ENCODE data around the gene NR6A1.

NR6A1 gene

GRCh38 chr9:124759327-124759726, 11.8 kb downstream of the NR6A1 start:
- Histone ChIP-seq H3K27ac (peak overlapping the region in 8 of 11 experiments; percentile 52 to 85 (median 78); a peak in 15 of 22 replicates), H3K4me2 (peak overlapping the region in 10 of 11 experiments; percentile 64 to 95 (median 88); a peak in 19 of 22 replicates), H3K27me3 (peaks cover 0 to 23% (median 6%) of the 10 kb centered on the region in 11 experiments; a peak in 9 of 22 replicates)

GRCh38 chr9:124758691-124759090, 12.4 kb downstream of the NR6A1 start:
- peak overlapping the region in 10 of 11 experiments; percentile 40 to 85 (median 76); a peak in 18 of 22 replicates for H3K27ac ChIP-seq
- no peak for TF ChIP-seq Cebpa-rat (IDR thresholded peaks at IDR 0.05)
- 0 out of 22 replicates have a peak, but pooled peaks cover 0 to 1% (median 0%) of the 10 kb centered on the region in 11 experiments for H4K20me1 ChIP-seq
- H3K27me3 ChIP-seq, result peaks cover 0 to 23% (median 6%) of the 10 kb centered on the region in 11 experiments; a peak in 9 of 22 replicates
- no peaks in the 10 kb centered on the region for H3K36me3 ChIP-seq
- H3K9ac ChIP-seq, result peak overlapping the region in 8 of 11 experiments; percentile 7 to 66 (median 58); a peak in 11 of 22 replicates
- H3K9me3 ChIP-seq (replicated peaks in 1 of 11), result no peaks in the 10 kb centered on the region
- peaks cover 13 to 76% (median 37%) of the 10 kb centered on the region in 10 experiments for H3K4me1 ChIP-seq
- peak overlapping the region; percentile 62 to 95 (median 87) for H3K4me2 ChIP-seq
- H3K4me3 ChIP-seq, result peak overlapping the region in 8 of 10 experiments; percentile 17 to 53 (median 39); a peak in 12 of 20 replicates

More at GRCh38 chr9:124759327-124759726, 11.8 kb downstream of the NR6A1 start:
- peak overlapping the region in 4 of 11 experiments; percentile 57 to 66 (median 64); a peak in 6 of 22 replicates for H3K9ac ChIP-seq
- H3K4me3 ChIP-seq, result peak overlapping the region in 2 of 10 experiments; percentile 49 to 53; a peak in 2 of 20 replicates
- no peak for TF ChIP-seq Cebpa-rat (IDR thresholded peaks at IDR 0.05)
- no peaks in the 10 kb centered on the region for H4K20me1 ChIP-seq
- H3K9me3 ChIP-seq (replicated peaks in 1 of 11), result no peaks in the 10 kb centered on the region
- H3K4me1 ChIP-seq, result peaks cover 13 to 73% (median 36%) of the 10 kb centered on the region in 10 experiments
- H3K36me3 ChIP-seq, result no peaks in the 10 kb centered on the region

GRCh38 chr9:124758061-124758460, 13.1 kb downstream of the NR6A1 start:
- H3K27ac ChIP-seq, result peak overlapping the region in 9 of 11 experiments; percentile 42 to 85 (median 77); a peak in 17 of 22 replicates
- H3K4me2 ChIP-seq, result peak overlapping the region; percentile 62 to 95 (median 87)
- H3K36me3 ChIP-seq, result no peaks in the 10 kb centered on the region
- no peaks in the 10 kb centered on the region for H3K9me3 ChIP-seq (replicated peaks in 1 of 11)
- peaks cover 13 to 78% (median 38%) of the 10 kb centered on the region in 10 experiments for H3K4me1 ChIP-seq
- H4K20me1 ChIP-seq, result 0 out of 22 replicates have a peak, but pooled peaks cover 0 to 5% (median 0%) of the 10 kb centered on the region in 11 experiments
- peak overlapping the region in 8 of 10 experiments; percentile 17 to 53 (median 39); a peak in 14 of 20 replicates for H3K4me3 ChIP-seq
- H3K27me3 ChIP-seq, result peaks cover 0 to 21% (median 6%) of the 10 kb centered on the region in 11 experiments; a peak in 9 of 22 replicates
- H3K9ac ChIP-seq, result peak overlapping the region in 8 of 11 experiments; percentile 7 to 66 (median 58); a peak in 12 of 22 replicates
- TF ChIP-seq Cebpa-rat (IDR thresholded peaks at IDR 0.05), result peak in 5 of 11 experiments; percentile 73 to 89 (median 82); a peak in 9 of 22 replicates

GRCh38 chr9:124757616-124758015, 13.5 kb downstream of the NR6A1 start:
- Histone ChIP-seq H3K4me3 (peak overlapping the region in 7 of 10 experiments; percentile 17 to 53 (median 41); a peak in 10 of 20 replicates), H3K36me3 (no peaks in the 10 kb centered on the region), H3K4me1 (peaks cover 13 to 78% (median 38%) of the 10 kb centered on the region in 10 experiments), H3K27me3 (peaks cover 0 to 17% (median 6%) of the 10 kb centered on the region in 11 experiments; a peak in 9 of 22 replicates), H3K9ac (peak overlapping the region in 6 of 11 experiments; percentile 46 to 66 (median 61); a peak in 9 of 22 replicates), H3K27ac (peak overlapping the region in 8 of 11 experiments; percentile 23 to 85 (median 78); a peak in 15 of 22 replicates), H3K9me3 (replicated peaks in 1 of 11) (no peaks in the 10 kb centered on the region), H3K4me2 (peak overlapping the region; percentile 62 to 95 (median 87)), H4K20me1 (0 out of 22 replicates have a peak, but pooled peaks cover 0 to 5% (median 0%) of the 10 kb centered on the region in 11 experiments)
- TF ChIP-seq Cebpa-rat (IDR thresholded peaks at IDR 0.05), result no peak

- Histone ChIP-seq H3K36me3 (no peaks in the 10 kb centered on the region), H3K4me3 (no peak overlapping the region), H3K4me2 (peak overlapping the region in 3 of 11 experiments; percentile 87 to 95 (median 91); a peak in 5 of 22 replicates)
Measured at GRCh38 chr9:124756011-124756410, 15.1 kb downstream of the NR6A1 start.

GRCh38 chr9:124755061-124755460, 16.1 kb downstream of the NR6A1 start:
- H3K27ac ChIP-seq, result no peak overlapping the region
- no peaks in the 10 kb centered on the region for H3K9me3 ChIP-seq (replicated peaks in 1 of 11)
- no peak overlapping the region for H3K9ac ChIP-seq
- H3K36me3 ChIP-seq, result no peaks in the 10 kb centered on the region
- H4K20me1 ChIP-seq, result peaks cover 0 to 5% (median 0%) of the 10 kb centered on the region in 11 experiments; a peak in 1 of 22 replicates
- peaks cover 13 to 60% (median 38%) of the 10 kb centered on the region in 10 experiments for H3K4me1 ChIP-seq
- TF ChIP-seq Cebpa-rat (IDR thresholded peaks at IDR 0.05), result no peak
- no peak overlapping the region for H3K4me3 ChIP-seq
- peak overlapping the region in 1 of 11 experiments; percentile 17; a peak in 1 of 22 replicates for H3K4me2 ChIP-seq
- H3K27me3 ChIP-seq, result peaks cover 0 to 14% (median 6%) of the 10 kb centered on the region in 11 experiments; a peak in 9 of 22 replicates

More at GRCh38 chr9:124756011-124756410, 15.1 kb downstream of the NR6A1 start:
- no peak overlapping the region for H3K9ac ChIP-seq
- peaks cover 0 to 14% (median 6%) of the 10 kb centered on the region in 11 experiments; a peak in 9 of 22 replicates for H3K27me3 ChIP-seq
- H3K27ac ChIP-seq, result no peak overlapping the region
- peaks cover 0 to 5% (median 0%) of the 10 kb centered on the region in 11 experiments; a peak in 1 of 22 replicates for H4K20me1 ChIP-seq
- no peak for TF ChIP-seq Cebpa-rat (IDR thresholded peaks at IDR 0.05)
- no peaks in the 10 kb centered on the region for H3K9me3 ChIP-seq (replicated peaks in 1 of 11)
- H3K4me1 ChIP-seq, result peaks cover 13 to 70% (median 38%) of the 10 kb centered on the region in 10 experiments

- Histone ChIP-seq H3K36me3 (no peaks in the 10 kb centered on the region), H3K4me3 (no peak overlapping the region), H3K9me3 (replicated peaks in 1 of 11) (no peaks in the 10 kb centered on the region), H4K20me1 (peaks cover 0 to 5% (median 0%) of the 10 kb centered on the region in 11 experiments; a peak in 1 of 22 replicates), H3K27me3 (peaks cover 0 to 14% (median 6%) of the 10 kb centered on the region in 11 experiments; a peak in 9 of 22 replicates), H3K27ac (no peak overlapping the region), H3K9ac (no peak overlapping the region), H3K4me1 (peaks cover 13 to 52% (median 32%) of the 10 kb centered on the region in 10 experiments), H3K4me2 (peak overlapping the region in 1 of 11 experiments; percentile 17; a peak in 1 of 22 replicates)
- TF ChIP-seq Cebpa-rat (IDR thresholded peaks at IDR 0.05), result no peak
Measured at GRCh38 chr9:124754289-124754688, 16.8 kb downstream of the NR6A1 start.

- H3K9me3 ChIP-seq (replicated peaks in 1 of 11), result no peaks in the 10 kb centered on the region
- H3K4me1 ChIP-seq, result peaks cover 5 to 39% (median 20%) of the 10 kb centered on the region in 10 experiments
- H3K4me3 ChIP-seq, result no peak overlapping the region
- no peak overlapping the region for H3K4me2 ChIP-seq
- H3K27ac ChIP-seq, result no peak overlapping the region
- H3K9ac ChIP-seq, result no peak overlapping the region
- no peak for TF ChIP-seq Cebpa-rat (IDR thresholded peaks at IDR 0.05)
- no peaks in the 10 kb centered on the region for H3K36me3 ChIP-seq
- peaks cover 0 to 5% (median 0%) of the 10 kb centered on the region in 11 experiments; a peak in 1 of 22 replicates for H4K20me1 ChIP-seq
- H3K27me3 ChIP-seq, result peaks cover 0 to 12% (median 5%) of the 10 kb centered on the region in 11 experiments; a peak in 9 of 22 replicates
Measured at GRCh38 chr9:124752967-124753366, 18.1 kb downstream of the NR6A1 start.
